Measurements from ENCODE around the gene MAML3. TPM values are rescaled to one million over a fixed set of nuclear protein-coding genes. Genes with fewer than 3 reads are reported as not detected.
A peak's percentile ranks its signal among the peaks of the same experiment; 100 is the strongest.

MAML3 gene
- total RNA-seq, 2 donors from 2014 or later, result 29.2 to 32.2 TPM

DNA sequence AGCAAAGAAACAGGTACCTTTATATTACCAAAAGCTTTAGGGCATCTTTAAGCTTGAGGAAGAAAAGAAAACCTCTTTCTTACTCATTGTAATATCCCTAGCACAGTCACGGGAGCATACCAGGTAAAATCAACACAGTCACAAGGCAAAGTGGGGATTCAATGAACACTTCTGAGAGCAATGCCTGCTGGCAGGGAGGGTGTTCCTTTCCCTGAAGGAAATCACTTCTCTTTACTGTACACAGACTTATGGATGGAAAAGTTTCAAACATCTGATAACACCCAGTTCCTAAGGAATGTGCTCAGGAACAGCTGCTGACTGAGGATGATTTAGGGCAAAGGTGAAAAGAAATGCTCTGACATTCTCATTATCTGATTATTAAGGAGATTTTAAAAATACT is 94.8 kb downstream of the MAML3 start:
- Mint-ChIP-seq H3K36me3 (ENCODE audit: low read depth) (no peaks in the 10 kb centered on the region), H3K9me3 (no peaks in the 10 kb centered on the region), H3K4me3 (no peak overlapping the region), H3K27ac (no peak overlapping the region), H3K4me1 (peaks cover 16% of the 10 kb centered on the region), H3K27me3 (ENCODE audit: insufficient read depth) (no peaks in the 10 kb centered on the region)
- no peak for DNase-seq
- Histone ChIP-seq H3K27me3 (ENCODE audit: control insufficient read depth, insufficient read depth, low read length, poor library complexity, severe bottlenecking) (no peaks in the 10 kb centered on the region), H3K4me1 (ENCODE audit: control insufficient read depth, insufficient read depth, low read length) (peaks cover 2% of the 10 kb centered on the region), H3K27ac (ENCODE audit: low read depth, low read length) (no peak overlapping the region), H3K36me3 (ENCODE audit: control insufficient read depth, insufficient read depth, low read length) (no peaks in the 10 kb centered on the region), H3K4me3 (ENCODE audit: low read length) (no peak overlapping the region), H3K9ac (ENCODE audit: extremely low read depth, low read length, poor library complexity, severe bottlenecking) (no peak overlapping the region), H3K9me3 (ENCODE audit: control insufficient read depth, low read length) (no peaks in the 10 kb centered on the region)
- 71% methylated on average over 1 of the region's 1 CpG; no CpG with 5 or more reads in 1 of the 2 experiments for WGBS, 2 experiments (ENCODE audit: insufficient coverage in 1 of 2, insufficient read length in 1 of 2)
- TF ChIP-seq, protein P1, sequence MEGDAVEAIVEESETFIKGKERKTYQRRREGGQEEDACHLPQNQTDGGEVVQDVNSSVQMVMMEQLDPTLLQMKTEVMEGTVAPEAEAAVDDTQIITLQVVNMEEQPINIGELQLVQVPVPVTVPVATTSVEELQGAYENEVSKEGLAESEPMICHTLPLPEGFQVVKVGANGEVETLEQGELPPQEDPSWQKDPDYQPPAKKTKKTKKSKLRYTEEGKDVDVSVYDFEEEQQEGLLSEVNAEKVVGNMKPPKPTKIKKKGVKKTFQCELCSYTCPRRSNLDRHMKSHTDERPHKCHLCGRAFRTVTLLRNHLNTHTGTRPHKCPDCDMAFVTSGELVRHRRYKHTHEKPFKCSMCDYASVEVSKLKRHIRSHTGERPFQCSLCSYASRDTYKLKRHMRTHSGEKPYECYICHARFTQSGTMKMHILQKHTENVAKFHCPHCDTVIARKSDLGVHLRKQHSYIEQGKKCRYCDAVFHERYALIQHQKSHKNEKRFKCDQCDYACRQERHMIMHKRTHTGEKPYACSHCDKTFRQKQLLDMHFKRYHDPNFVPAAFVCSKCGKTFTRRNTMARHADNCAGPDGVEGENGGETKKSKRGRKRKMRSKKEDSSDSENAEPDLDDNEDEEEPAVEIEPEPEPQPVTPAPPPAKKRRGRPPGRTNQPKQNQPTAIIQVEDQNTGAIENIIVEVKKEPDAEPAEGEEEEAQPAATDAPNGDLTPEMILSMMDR (conservative IDR thresholded peaks at IDR 0.05), result no peak

DNA sequence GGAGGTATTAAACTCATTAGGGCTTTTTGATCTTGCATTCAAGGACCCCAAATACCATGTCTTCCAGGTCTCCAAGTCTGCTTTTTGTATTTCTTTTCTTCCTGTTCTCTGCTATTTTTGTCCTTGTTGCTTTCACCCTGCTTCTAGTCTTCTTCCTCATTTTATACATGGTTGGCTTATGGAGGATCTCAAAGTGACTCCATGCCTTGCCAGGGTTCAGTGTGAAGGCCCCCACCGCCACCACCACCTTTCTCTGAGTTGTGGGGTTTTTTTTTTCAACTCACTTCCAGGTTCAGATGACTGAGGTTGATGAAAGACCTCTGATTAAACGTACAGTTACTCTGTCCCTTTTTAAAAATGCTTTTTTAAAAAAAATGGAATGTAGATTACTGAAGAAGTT is 96.3 kb downstream of the MAML3 start:
- Histone ChIP-seq H3K9ac (ENCODE audit: extremely low read depth, low read length, poor library complexity, severe bottlenecking) (no peak overlapping the region), H3K4me1 (ENCODE audit: control insufficient read depth, insufficient read depth, low read length) (peaks cover 4% of the 10 kb centered on the region), H3K36me3 (ENCODE audit: control insufficient read depth, insufficient read depth, low read length) (no peaks in the 10 kb centered on the region), H3K27ac (ENCODE audit: low read depth, low read length) (no peak overlapping the region), H3K27me3 (ENCODE audit: control insufficient read depth, insufficient read depth, low read length, poor library complexity, severe bottlenecking) (no peaks in the 10 kb centered on the region), H3K9me3 (ENCODE audit: control insufficient read depth, low read length) (no peaks in the 10 kb centered on the region), H3K4me3 (ENCODE audit: low read length) (no peak overlapping the region)
- Mint-ChIP-seq H3K27ac (no peak overlapping the region), H3K36me3 (ENCODE audit: low read depth) (no peaks in the 10 kb centered on the region), H3K9me3 (no peaks in the 10 kb centered on the region), H3K4me1 (peaks cover 26% of the 10 kb centered on the region), H3K27me3 (ENCODE audit: insufficient read depth) (no peaks in the 10 kb centered on the region), H3K4me3 (no peak overlapping the region)
- TF ChIP-seq, protein P1 (conservative IDR thresholded peaks at IDR 0.05), result no peak
- no peak for DNase-seq
- WGBS, 2 experiments (ENCODE audit: insufficient coverage in 1 of 2, insufficient read length in 1 of 2), result 100% methylated on average over 1 of the region's 2 CpGs; no CpG with 5 or more reads in 1 of the 2 experiments

DNA sequence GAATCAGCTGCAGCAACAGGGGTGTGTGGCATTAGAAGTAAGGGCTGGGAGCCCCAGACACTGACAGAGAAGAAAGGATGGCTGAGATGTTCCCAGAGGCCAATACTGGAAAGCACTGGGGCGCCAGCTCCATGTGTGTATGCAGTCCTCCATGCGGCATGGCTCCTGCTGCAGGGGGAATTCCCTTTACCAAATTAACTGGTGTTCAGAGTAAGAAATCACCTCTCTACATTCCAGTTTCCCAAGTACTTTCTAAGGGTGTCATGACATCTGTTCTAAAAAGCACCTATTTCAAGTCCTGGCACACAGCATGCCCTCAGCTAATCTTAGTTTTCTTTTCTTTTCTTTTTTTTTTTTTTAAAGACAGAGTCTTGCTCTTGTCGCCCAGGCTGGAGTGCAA is 98.0 kb downstream of the MAML3 start:
- no peaks in the 10 kb centered on the region for H3K27me3 ChIP-seq (ENCODE audit: control insufficient read depth, insufficient read depth, low read length, poor library complexity, severe bottlenecking)
- H3K4me1 ChIP-seq (ENCODE audit: control insufficient read depth, insufficient read depth, low read length), result peaks cover 4% of the 10 kb centered on the region
- no peaks in the 10 kb centered on the region for H3K27me3 Mint-ChIP-seq (ENCODE audit: insufficient read depth)
- 93 to 94% methylated on average over 3 of the region's 3 CpGs for WGBS, 2 experiments (ENCODE audit: insufficient coverage in 1 of 2, insufficient read length in 1 of 2)
- no peak overlapping the region for H3K9ac ChIP-seq (ENCODE audit: extremely low read depth, low read length, poor library complexity, severe bottlenecking)
- no peak overlapping the region for H3K4me3 Mint-ChIP-seq
- peaks cover 23% of the 10 kb centered on the region for H3K4me1 Mint-ChIP-seq
- H3K4me3 ChIP-seq (ENCODE audit: low read length), result no peak overlapping the region
- TF ChIP-seq, protein P1 (conservative IDR thresholded peaks at IDR 0.05), result no peak
- H3K9me3 ChIP-seq (ENCODE audit: control insufficient read depth, low read length), result no peaks in the 10 kb centered on the region
- no peaks in the 10 kb centered on the region for H3K9me3 Mint-ChIP-seq
- H3K27ac Mint-ChIP-seq, result peak overlapping the region; percentile 32
- H3K36me3 ChIP-seq (ENCODE audit: control insufficient read depth, insufficient read depth, low read length), result no peaks in the 10 kb centered on the region
- DNase-seq, result no peak
- no peaks in the 10 kb centered on the region for H3K36me3 Mint-ChIP-seq (ENCODE audit: low read depth)
- no peak overlapping the region for H3K27ac ChIP-seq (ENCODE audit: low read depth, low read length)
